Chondrocyte (in vitro differentiated cells): ENCODE measurements around the gene CAMK2D. TPM values are rescaled to one million over a fixed set of nuclear protein-coding genes. Genes with fewer than 3 reads are reported as not detected.

Experiments
- DNase-seq: peaks from one replicate; pipeline ENCODE4 v3.0.0; 2021; ENCODE audit warnings: mixed read lengths, low spot score
- H3K27ac Mint-ChIP-seq: one replicate; pipeline ENCODE4 v1.8.0; 2021; ENCODE audit warnings: mild to moderate bottlenecking, moderate library complexity, mixed read lengths; ENCODE audit not compliant: unreplicated experiment
- H3K27me3 Mint-ChIP-seq: 2 replicates; pipeline ENCODE4 v1.8.0; 2021; ENCODE audit warnings: low read depth, mixed read lengths
- H3K36me3 Mint-ChIP-seq: 2 replicates; pipeline ENCODE4 v1.8.0; 2021; ENCODE audit warnings: low read depth, mixed read lengths
- H3K4me1 Mint-ChIP-seq: 2 replicates; pipeline ENCODE4 v1.8.0; 2021; ENCODE audit warnings: low read depth, mild to moderate bottlenecking, mixed read lengths
- H3K4me3 Mint-ChIP-seq: one replicate; pipeline ENCODE4 v1.8.0; 2021; ENCODE audit warnings: mild to moderate bottlenecking, moderate library complexity, mixed read lengths; ENCODE audit not compliant: unreplicated experiment
- H3K9me3 Mint-ChIP-seq: 2 replicates; pipeline ENCODE4 v1.8.0; 2021; ENCODE audit warnings: low read depth, mixed read lengths
- total RNA-seq: library from RNA; stranded (reverse); gene quantifications from 3 replicates; pipeline ENCODE4 v1.2.1, GENCODE V29; 2021
- TF ChIP-seq, protein P1 (sequence below): fragments of 200-600 bp; sonication (generic); IDR thresholded peaks from 2 replicates; pipeline ENCODE4 v1.5.0; 2021; ENCODE audit warnings: antibody characterized with exemption, mild to moderate bottlenecking, moderate library complexity

The CAMK2D gene
- total RNA-seq, 1 donor from 2014 or later = 73.7 TPM

DNA sequence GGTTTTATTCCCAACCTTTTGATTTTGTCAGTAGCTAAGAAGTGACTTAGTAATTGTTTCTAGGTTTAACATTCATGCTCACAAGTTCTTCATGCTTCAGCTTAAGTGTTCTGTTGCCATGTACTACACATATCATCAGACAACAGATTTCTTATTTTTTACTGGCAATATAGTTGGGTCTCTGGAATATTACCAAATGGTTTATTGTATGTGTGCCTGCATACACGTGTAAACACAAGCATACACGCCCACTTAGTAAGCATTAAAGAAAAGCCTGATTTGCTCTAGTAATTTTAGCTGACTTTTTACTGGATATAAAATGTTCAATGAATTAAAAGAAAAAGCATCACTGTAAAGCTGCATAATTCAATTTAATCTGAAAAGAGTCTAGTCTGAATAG is 199.8 kb downstream of the CAMK2D start:
- TF ChIP-seq, protein P1, sequence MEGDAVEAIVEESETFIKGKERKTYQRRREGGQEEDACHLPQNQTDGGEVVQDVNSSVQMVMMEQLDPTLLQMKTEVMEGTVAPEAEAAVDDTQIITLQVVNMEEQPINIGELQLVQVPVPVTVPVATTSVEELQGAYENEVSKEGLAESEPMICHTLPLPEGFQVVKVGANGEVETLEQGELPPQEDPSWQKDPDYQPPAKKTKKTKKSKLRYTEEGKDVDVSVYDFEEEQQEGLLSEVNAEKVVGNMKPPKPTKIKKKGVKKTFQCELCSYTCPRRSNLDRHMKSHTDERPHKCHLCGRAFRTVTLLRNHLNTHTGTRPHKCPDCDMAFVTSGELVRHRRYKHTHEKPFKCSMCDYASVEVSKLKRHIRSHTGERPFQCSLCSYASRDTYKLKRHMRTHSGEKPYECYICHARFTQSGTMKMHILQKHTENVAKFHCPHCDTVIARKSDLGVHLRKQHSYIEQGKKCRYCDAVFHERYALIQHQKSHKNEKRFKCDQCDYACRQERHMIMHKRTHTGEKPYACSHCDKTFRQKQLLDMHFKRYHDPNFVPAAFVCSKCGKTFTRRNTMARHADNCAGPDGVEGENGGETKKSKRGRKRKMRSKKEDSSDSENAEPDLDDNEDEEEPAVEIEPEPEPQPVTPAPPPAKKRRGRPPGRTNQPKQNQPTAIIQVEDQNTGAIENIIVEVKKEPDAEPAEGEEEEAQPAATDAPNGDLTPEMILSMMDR = no peak
- Mint-ChIP-seq H3K36me3 (peaks cover 3% of the 10 kb centered on the region), H3K27ac (no peak overlapping the region), H3K4me1 (peaks cover 39% of the 10 kb centered on the region), H3K27me3 (no peaks in the 10 kb centered on the region), H3K9me3 (no peaks in the 10 kb centered on the region), H3K4me3 (no peak overlapping the region)
- DNase-seq = no peak

DNA sequence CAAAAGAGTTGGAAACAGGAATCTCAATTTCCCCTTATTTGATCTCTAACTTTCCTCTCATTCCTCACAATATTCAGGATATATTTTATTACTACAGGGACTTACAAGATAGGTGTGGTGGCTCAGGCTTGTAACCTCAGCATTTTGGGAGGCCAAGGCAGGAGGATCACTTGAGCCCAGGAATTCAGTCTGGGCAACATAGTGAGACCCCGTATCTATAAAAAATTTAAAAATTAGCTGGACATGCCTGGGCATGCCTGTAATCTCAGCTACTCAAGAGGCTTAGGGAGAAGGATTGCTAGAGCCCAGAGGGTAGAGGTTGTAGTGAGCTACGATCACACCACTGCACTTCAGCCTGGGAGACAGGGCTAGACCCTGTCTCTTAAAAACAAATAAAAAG is 200.4 kb downstream of the CAMK2D start:
- H3K27ac Mint-ChIP-seq = peak overlapping the region; percentile 77
- peaks cover 33% of the 10 kb centered on the region for H3K4me1 Mint-ChIP-seq
- DNase-seq = no peak
- H3K9me3 Mint-ChIP-seq = no peaks in the 10 kb centered on the region
- no peaks in the 10 kb centered on the region for H3K27me3 Mint-ChIP-seq
- H3K36me3 Mint-ChIP-seq = peaks cover 3% of the 10 kb centered on the region
- TF ChIP-seq, protein P1 = no peak
- H3K4me3 Mint-ChIP-seq = no peak overlapping the region

DNA sequence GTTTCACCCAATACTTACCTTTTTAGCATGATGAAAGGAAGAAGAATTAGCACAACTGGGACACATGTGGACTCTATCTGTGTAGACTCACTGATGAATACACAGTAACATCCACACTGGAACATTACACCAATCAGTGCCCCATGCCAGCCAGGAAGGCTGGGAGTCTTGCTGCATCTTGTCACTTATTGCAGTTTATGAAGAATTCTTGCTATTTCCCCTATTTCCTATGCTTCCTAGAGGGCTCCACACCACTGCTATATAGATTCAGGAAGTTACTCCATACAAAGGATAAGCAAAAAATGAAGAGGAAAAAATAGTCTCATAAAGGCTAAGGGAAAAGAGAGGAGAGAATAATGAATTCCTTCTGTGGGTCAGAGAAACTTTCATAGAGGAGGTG is 201.0 kb downstream of the CAMK2D start:
- peak overlapping the region; percentile 77 for H3K27ac Mint-ChIP-seq
- no peak for DNase-seq
- H3K27me3 Mint-ChIP-seq = no peaks in the 10 kb centered on the region

DNA sequence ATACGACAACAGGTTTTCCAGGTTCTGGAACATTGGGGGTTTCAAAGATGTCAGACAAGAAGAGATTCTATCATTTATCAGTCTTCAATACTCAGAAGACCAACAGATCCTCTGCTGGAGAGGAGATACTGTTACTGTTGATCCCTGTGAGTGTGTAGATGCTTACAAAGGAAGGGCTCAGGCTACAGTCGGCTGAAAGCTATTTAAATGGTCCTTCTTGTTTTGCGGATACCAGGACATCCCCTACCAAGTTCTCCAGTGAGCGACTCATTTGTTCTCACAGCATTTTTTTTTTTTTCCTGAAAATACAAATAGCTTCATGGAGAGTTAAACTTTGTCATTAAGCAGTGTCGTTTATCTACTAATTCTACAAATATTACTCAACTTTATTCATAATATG is 201.6 kb downstream of the CAMK2D start:
- H3K9me3 Mint-ChIP-seq = no peaks in the 10 kb centered on the region
- TF ChIP-seq, protein P1 = no peak
- H3K4me3 Mint-ChIP-seq = no peak overlapping the region
- peaks cover 5% of the 10 kb centered on the region for H3K36me3 Mint-ChIP-seq
- no peak for DNase-seq
- H3K4me1 Mint-ChIP-seq = peaks cover 26% of the 10 kb centered on the region
- H3K27ac Mint-ChIP-seq = peak overlapping the region; percentile 41
- H3K27me3 Mint-ChIP-seq = no peaks in the 10 kb centered on the region

More for the DNA sequence above, 201.0 kb downstream of the CAMK2D start:
- Mint-ChIP-seq H3K4me3 (no peak overlapping the region), H3K36me3 (peaks cover 3% of the 10 kb centered on the region), H3K9me3 (no peaks in the 10 kb centered on the region), H3K4me1 (peaks cover 32% of the 10 kb centered on the region)
- TF ChIP-seq, protein P1 = peak; percentile 53

DNA sequence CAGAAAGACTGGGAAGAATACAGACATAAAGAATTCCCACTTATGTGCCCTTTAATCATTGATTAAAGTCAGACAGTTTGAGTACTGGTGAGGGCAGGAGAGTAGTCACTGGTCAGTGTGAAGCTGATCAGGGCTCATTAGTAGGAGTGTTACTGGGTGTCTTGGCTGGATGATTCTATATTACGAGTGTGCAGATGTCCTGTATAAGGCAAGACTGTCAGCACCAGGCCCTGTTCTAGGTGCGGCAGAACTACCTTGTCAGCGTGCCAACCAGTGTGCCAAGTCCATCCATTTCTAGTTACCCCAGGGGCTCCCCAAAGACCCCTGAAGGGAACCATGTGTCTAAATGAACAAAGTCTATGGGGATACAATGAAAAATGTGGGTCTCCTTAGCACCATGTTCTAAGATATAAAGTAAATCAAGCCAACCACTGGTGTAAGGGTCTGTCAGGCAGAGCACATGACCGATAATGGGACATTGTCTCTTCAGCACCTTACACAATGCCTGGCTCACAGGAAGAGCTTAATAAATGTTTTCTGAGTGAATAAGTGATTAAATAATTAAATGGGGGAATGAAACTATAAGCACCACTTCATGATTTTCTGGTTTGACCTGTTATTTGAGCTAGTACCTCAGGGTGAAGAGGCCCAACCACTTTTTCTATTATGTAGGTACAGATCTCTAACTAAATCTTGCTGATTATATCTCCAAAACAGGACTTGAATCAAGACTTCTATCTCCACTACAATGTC is 205.0 kb downstream of the CAMK2D start:
- H3K36me3 Mint-ChIP-seq = peaks cover 6% of the 10 kb centered on the region
- DNase-seq = no peak
- H3K9me3 Mint-ChIP-seq = no peaks in the 10 kb centered on the region
- H3K4me1 Mint-ChIP-seq = peaks cover 17% of the 10 kb centered on the region
- H3K27ac Mint-ChIP-seq = no peak overlapping the region
- TF ChIP-seq, protein P1 = no peak
- H3K27me3 Mint-ChIP-seq = no peaks in the 10 kb centered on the region
- no peak overlapping the region for H3K4me3 Mint-ChIP-seq
